Measurements from ENCODE around the gene CDH4.

- no peak for TF ChIP-seq POLR2A (IDR thresholded peaks at IDR 0.05)
- TF ChIP-seq CTCF (IDR thresholded peaks at IDR 0.05 in 8 of 11, conservative IDR thresholded peaks at IDR 0.05 in 3 of 11), result no peak
- no peak for TF ChIP-seq POLR2AphosphoS5 (IDR thresholded peaks at IDR 0.05)
Observed at GRCh38 chr20:61391812-61392520, 139.9 kb downstream of the CDH4 start.
